ENCODE data around the gene ACP2.

Gene ACP2

GRCh38 chr11:47284151-47284550 lies 35.5 kb upstream of the ACP2 start:
- no peak for DNase-seq (ENCODE audit: low read depth)
- H3K4me3 ChIP-seq (ENCODE audit: low read depth, low read length) = no peak overlapping the region
- in situ Hi-C loops (cut with HindIII; ENCODE audit: low sequenced_read_pairs) = loop anchor here (5.0 kb wide), 1 partner anchor 52 kb away; no protein-coding TSS in a partner anchor
- no peak for TF ChIP-seq CTCF (IDR thresholded peaks at IDR 0.05; ENCODE audit: low read depth, low read length, missing control alignments)

DNA sequence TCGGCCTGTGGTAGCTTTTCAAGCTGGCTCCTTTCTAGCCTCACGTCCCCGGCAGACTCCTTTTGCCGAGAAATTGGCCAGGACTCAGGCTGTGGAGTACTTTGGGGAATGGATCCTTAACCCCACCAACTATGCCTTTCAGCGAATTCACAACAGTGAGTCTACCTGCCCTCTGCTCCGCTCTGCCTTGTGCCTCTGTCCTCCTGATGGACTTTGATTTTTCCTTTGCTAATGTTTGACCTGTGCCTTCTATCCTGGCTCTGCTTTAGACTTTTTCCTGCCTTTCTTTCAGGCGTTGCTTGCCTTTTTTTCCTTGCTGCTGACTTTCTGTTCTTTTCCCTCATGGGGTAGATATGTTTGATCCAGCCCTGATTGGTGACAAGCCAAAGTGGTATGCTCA lies 33.8 kb upstream of the ACP2 start:
- in situ Hi-C loops (cut with HindIII; ENCODE audit: low sequenced_read_pairs) = loop anchor here (5.0 kb wide), 1 partner anchor 50 kb away; no protein-coding TSS in a partner anchor
- DNase-seq (ENCODE audit: low read depth) = no peak
- TF ChIP-seq CTCF (IDR thresholded peaks at IDR 0.05; ENCODE audit: low read depth, low read length, missing control alignments) = no peak
- H3K4me3 ChIP-seq (ENCODE audit: low read depth, low read length) = no peak overlapping the region

DNA sequence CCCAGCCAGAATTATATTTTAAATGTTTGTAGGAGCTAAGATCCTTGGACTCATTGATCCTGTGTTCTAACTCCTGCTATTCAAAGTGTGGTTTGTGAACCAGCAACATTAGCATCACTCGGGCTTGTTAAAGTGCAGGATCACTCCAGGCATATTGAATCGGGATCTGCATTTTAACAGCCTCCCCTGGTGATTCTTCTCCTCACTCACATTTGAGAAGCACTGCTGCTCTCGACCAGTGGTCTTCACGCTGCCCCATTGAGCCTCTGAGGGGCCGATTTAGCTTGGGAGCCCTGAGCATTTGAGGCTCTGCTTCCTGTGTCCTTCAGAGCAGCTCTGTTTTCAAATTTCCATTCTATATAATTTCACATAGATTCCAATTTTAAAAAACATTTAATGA lies 32.2 kb upstream of the ACP2 start:
- TF ChIP-seq CTCF (IDR thresholded peaks at IDR 0.05; ENCODE audit: low read depth, low read length, missing control alignments) = no peak
- in situ Hi-C loops (cut with HindIII; ENCODE audit: low sequenced_read_pairs) = loop anchor here (5.0 kb wide), 1 partner anchor 49 kb away; no protein-coding TSS in a partner anchor
- DNase-seq (ENCODE audit: low read depth) = no peak
- H3K4me3 ChIP-seq (ENCODE audit: low read depth, low read length) = no peak overlapping the region

DNA sequence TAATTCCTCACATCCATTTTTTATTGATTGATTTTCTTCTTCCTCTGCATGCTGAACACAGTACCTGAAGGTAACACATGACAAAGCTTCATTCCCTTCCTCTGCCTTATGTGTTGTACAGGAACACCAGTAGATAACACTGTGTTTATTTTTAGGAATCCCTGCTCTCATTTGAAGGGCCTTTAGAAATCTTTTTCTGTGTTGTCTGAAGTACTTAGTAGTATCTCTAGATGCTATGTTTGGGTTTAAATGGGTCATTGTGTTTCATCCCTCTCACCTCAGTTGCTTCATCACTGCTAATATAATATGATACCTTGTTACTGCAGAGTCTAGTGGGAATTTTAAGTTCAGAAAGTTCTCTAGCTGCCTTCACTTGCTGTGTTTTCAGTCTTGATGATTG lies 31.5 kb upstream of the ACP2 start:
- in situ Hi-C loops (cut with HindIII; ENCODE audit: low sequenced_read_pairs) = loop anchor here (5.0 kb wide), 1 partner anchor 48 kb away; no protein-coding TSS in a partner anchor
- TF ChIP-seq CTCF (IDR thresholded peaks at IDR 0.05; ENCODE audit: low read depth, low read length, missing control alignments) = no peak
- no peak for DNase-seq (ENCODE audit: low read depth)
- no peak overlapping the region for H3K4me3 ChIP-seq (ENCODE audit: low read depth, low read length)

GRCh38 chr11:47278769-47279168 lies 30.2 kb upstream of the ACP2 start:
- no peak for DNase-seq (ENCODE audit: low read depth)
- in situ Hi-C loops (cut with HindIII; ENCODE audit: low sequenced_read_pairs) = no loop called here
- no peak for TF ChIP-seq CTCF (IDR thresholded peaks at IDR 0.05; ENCODE audit: low read depth, low read length, missing control alignments)
- no peak overlapping the region for H3K4me3 ChIP-seq (ENCODE audit: low read depth, low read length)

GRCh38 chr11:47278058-47278457 lies 29.4 kb upstream of the ACP2 start:
- no peak for TF ChIP-seq CTCF (IDR thresholded peaks at IDR 0.05; ENCODE audit: low read depth, low read length, missing control alignments)
- H3K4me3 ChIP-seq (ENCODE audit: low read depth, low read length) = no peak overlapping the region
- DNase-seq (ENCODE audit: low read depth) = no peak
- in situ Hi-C loops (cut with HindIII; ENCODE audit: low sequenced_read_pairs) = no loop called here

DNA sequence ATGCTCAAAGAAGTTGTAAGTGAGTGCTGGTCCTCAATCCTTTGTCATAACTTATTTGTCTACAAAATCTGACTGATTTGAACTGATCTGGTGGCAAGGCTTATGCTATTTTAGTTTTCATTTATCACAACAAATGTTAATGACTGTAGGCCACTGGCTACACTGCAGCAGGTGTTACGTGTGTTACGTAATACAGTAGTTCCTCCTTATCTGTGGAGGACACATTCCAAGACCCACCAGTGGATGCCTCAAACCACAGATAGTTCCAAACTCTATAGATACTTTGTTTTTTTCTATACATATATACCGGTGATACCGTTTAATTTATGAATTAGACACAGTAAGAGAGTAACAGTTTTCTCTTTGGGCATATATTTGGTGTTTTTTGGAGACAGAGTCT lies 28.3 kb upstream of the ACP2 start:
- no peak overlapping the region for H3K4me3 ChIP-seq (ENCODE audit: low read depth, low read length)
- TF ChIP-seq CTCF (IDR thresholded peaks at IDR 0.05; ENCODE audit: low read depth, low read length, missing control alignments) = no peak
- in situ Hi-C loops (cut with HindIII; ENCODE audit: low sequenced_read_pairs) = no loop called here
- no peak for DNase-seq (ENCODE audit: low read depth)
